Activated CD4-positive, alpha-beta memory T cell treated with anti-CD3 and anti-CD28 coated beads for 36 hours (primary cell): ENCODE results near the gene MICU2. TPM values are rescaled to one million over a fixed set of nuclear protein-coding genes. Genes with fewer than 3 reads are reported as not detected.

Experiments used
- CTCF ChIA-PET: fragments of 350-600 bp; sonication (Branson Sonifier 250); formaldehyde crosslinking; loops from one replicate; lab custom pipeline; 2021; ENCODE audit warnings: antibody characterized with exemption, inconsistent platforms; lab: Charles Lee
- POLR2A ChIA-PET: fragments of 350-600 bp; sonication (Branson Sonifier 250); formaldehyde crosslinking; loops from one replicate; lab custom pipeline; 2021; ENCODE audit warnings: antibody characterized with exemption; lab: Charles Lee
- DNase-seq: peaks from one replicate; pipeline ENCODE4 v3.0.0-alpha.2; 2020
- H3K27ac Mint-ChIP-seq: one replicate; pipeline ENCODE4 v1.8.0; 2021; ENCODE audit warnings: mixed read lengths
- H3K27me3 Mint-ChIP-seq: one replicate; pipeline ENCODE4 v1.8.0; 2021; ENCODE audit warnings: mixed read lengths
- H3K36me3 Mint-ChIP-seq: one replicate; pipeline ENCODE4 v1.8.0; 2021; ENCODE audit warnings: mixed read lengths
- H3K4me1 Mint-ChIP-seq: one replicate; pipeline ENCODE4 v1.8.0; 2021; ENCODE audit warnings: low read depth, mixed read lengths
- H3K4me3 Mint-ChIP-seq: one replicate; pipeline ENCODE4 v1.8.0; 2021; ENCODE audit warnings: mild to moderate bottlenecking, mixed read lengths
- H3K9me3 Mint-ChIP-seq: one replicate; pipeline ENCODE4 v1.8.0; 2021; ENCODE audit warnings: mixed read lengths
- intact Hi-C: fragments of 100-400 bp; cut with micrococcal nuclease; formaldehyde crosslinking; loops from one replicate; pipeline ENCODE4 v1.15.1; 2023
- total RNA-seq, 2 experiments: library from RNA; stranded (reverse); gene quantifications; one replicate each; pipeline ENCODE4 v1.2.3, GENCODE V29; 2021

Gene MICU2
- total RNA-seq, 2 experiments from 2014 or later, result 32.6 to 33.3 TPM

GRCh38 chr13:21522130-21522529 is 81.8 kb downstream of the MICU2 start:
- Mint-ChIP-seq H3K27me3 (no peaks in the 10 kb centered on the region), H3K4me3 (no peak overlapping the region), H3K36me3 (peaks cover 9% of the 10 kb centered on the region), H3K4me1 (no peaks in the 10 kb centered on the region), H3K27ac (no peak overlapping the region), H3K9me3 (no peaks in the 10 kb centered on the region)
- ChIA-PET POLR2A (no interaction called here), CTCF (no interaction called here)
- intact Hi-C loops, result no loop called here
- DNase-seq, result no peak

DNA sequence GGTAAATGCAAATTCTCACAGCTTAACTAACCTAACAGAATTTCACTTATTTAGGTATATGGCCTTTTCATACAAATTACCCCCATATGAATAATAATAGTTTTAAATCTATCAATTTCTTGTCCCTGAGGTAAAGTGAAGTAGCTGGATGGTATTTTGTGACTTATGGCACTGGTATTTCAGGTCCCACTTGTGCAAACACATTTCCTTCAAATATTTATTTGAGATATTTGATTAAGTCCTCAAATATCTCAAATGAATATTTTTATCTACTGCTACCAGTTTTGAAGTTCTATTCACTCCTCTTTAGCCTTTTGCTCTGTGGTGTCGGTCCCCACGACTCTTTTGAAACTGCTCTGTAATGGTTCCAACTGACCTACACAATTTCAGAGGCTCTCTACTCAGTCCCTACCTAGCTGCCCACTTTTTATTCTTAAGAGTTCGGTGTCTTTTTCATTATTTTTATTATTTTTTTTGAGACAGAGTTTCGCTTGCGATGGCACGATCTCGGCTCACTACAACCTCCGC is 85.3 kb downstream of the MICU2 start:
- intact Hi-C loops, result no loop called here
- no peak overlapping the region for H3K4me3 Mint-ChIP-seq
- no peaks in the 10 kb centered on the region for H3K9me3 Mint-ChIP-seq
- POLR2A ChIA-PET, result no interaction called here
- DNase-seq, result no peak
- no peaks in the 10 kb centered on the region for H3K4me1 Mint-ChIP-seq
- CTCF ChIA-PET, result no interaction called here
- H3K27ac Mint-ChIP-seq, result no peak overlapping the region
- no peaks in the 10 kb centered on the region for H3K27me3 Mint-ChIP-seq
- H3K36me3 Mint-ChIP-seq, result peaks cover 4% of the 10 kb centered on the region

GRCh38 chr13:21517576-21517975 is 86.4 kb downstream of the MICU2 start:
- no peaks in the 10 kb centered on the region for H3K27me3 Mint-ChIP-seq
- no peak overlapping the region for H3K4me3 Mint-ChIP-seq
- ChIA-PET CTCF (no interaction called here), POLR2A (no interaction called here)
- intact Hi-C loops, result no loop called here
- no peak overlapping the region for H3K27ac Mint-ChIP-seq
- H3K36me3 Mint-ChIP-seq, result peaks cover 9% of the 10 kb centered on the region
- DNase-seq, result no peak
- no peaks in the 10 kb centered on the region for H3K9me3 Mint-ChIP-seq
- no peaks in the 10 kb centered on the region for H3K4me1 Mint-ChIP-seq

DNA sequence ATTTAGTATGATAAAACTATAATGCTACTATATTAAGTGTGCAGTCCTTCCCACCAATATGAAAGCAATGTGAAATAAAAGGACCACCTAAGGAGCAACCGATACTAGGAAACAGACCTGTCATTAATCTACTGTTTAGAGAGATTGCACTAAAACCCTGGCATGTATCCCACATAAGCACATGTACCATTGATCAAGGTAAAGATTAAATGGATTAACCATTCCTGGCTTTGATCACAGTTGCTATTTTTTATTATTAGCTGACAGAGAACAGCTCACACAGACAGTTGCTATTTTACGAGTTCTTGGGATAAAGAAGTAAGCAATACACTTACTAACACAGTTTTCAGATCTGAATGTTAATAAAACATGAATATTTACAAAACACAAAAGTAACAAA is 87.2 kb downstream of the MICU2 start:
- ChIA-PET CTCF (no interaction called here), POLR2A (no interaction called here)
- H3K27me3 Mint-ChIP-seq, result no peaks in the 10 kb centered on the region
- no peak overlapping the region for H3K27ac Mint-ChIP-seq
- H3K4me1 Mint-ChIP-seq, result no peaks in the 10 kb centered on the region
- H3K36me3 Mint-ChIP-seq, result peaks cover 9% of the 10 kb centered on the region
- no peak for DNase-seq
- H3K4me3 Mint-ChIP-seq, result no peak overlapping the region
- intact Hi-C loops, result no loop called here
- no peaks in the 10 kb centered on the region for H3K9me3 Mint-ChIP-seq

DNA sequence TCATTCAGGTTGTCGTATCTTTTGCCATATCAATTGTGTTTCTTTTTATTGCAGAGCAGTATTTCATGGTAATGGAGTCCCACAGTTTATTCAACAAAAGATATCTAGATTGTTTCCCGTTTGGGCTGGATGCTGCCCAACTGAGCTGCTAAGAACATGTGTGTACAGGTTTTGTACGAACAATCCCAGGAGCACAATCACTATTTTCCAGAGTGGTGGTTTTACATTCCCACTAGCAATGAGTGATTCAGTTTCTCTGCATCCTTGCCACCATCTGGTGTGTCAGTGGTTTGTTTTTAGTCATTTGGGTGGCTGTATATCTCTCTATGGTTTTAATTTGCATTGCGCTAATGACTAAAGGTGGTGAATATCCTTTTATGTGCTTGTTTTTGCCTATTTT is 92.1 kb downstream of the MICU2 start:
- CTCF ChIA-PET, result no interaction called here

DNA sequence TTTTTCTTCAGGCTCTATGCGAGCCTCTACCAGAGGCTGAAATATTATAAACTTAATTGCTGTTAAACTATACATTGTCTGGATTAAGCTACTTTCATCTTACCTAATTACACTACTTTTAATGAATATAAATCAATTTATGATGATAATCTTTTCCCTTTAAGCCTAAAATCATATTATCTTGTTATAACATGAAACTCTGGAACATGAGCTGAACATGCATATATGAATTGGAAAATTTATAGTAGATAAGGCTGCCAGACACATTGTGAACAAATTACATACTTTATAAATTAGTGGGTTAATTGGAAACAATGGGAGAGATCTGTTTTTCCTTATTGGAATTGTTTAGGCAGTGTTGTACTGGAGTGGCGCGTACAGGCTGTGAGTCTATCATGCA is 99.6 kb downstream of the MICU2 start:
- no peaks in the 10 kb centered on the region for H3K9me3 Mint-ChIP-seq
- H3K36me3 Mint-ChIP-seq, result peaks cover 22% of the 10 kb centered on the region
- no peak for DNase-seq
- H3K27me3 Mint-ChIP-seq, result no peaks in the 10 kb centered on the region
- H3K27ac Mint-ChIP-seq, result no peak overlapping the region
- ChIA-PET CTCF (no interaction called here), POLR2A (no interaction called here)
- H3K4me1 Mint-ChIP-seq, result no peaks in the 10 kb centered on the region
- intact Hi-C loops, result no loop called here
- no peak overlapping the region for H3K4me3 Mint-ChIP-seq

More for the DNA sequence above, 92.1 kb downstream of the MICU2 start:
- H3K36me3 Mint-ChIP-seq, result peaks cover 17% of the 10 kb centered on the region
- H3K27me3 Mint-ChIP-seq, result no peaks in the 10 kb centered on the region
- H3K4me3 Mint-ChIP-seq, result no peak overlapping the region
- DNase-seq, result no peak
- no peaks in the 10 kb centered on the region for H3K4me1 Mint-ChIP-seq
- no peak overlapping the region for H3K27ac Mint-ChIP-seq
- intact Hi-C loops, result no loop called here
- H3K9me3 Mint-ChIP-seq, result no peaks in the 10 kb centered on the region
- POLR2A ChIA-PET, result no interaction called here

DNA sequence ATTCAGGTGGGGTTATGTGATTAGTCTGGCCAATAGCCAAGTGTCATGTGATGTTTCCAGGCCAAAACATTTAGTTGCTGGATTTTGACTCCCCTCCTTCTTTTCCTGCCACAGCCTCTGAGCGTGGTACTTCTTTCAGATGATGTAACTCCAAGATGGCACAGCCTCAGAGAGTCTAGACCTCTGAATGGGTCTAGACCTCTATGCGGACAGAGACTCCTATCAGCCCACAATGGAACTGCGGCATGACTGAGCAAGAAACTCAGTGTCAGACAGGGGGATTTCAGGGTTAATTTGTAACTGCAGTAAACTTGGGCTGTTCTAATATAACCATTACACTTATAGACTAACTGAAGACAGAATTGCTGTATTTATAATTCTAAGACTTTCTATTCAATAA is 102.3 kb downstream of the MICU2 start:
- POLR2A ChIA-PET, result interaction anchor here (0.6 kb wide), 1 partner anchor 87 kb away, joined by 3 read pairs; no protein-coding TSS in a partner anchor
- H3K9me3 Mint-ChIP-seq, result no peaks in the 10 kb centered on the region
- H3K27me3 Mint-ChIP-seq, result no peaks in the 10 kb centered on the region
- intact Hi-C loops, result no loop called here
- no peak overlapping the region for H3K4me3 Mint-ChIP-seq
- no peaks in the 10 kb centered on the region for H3K4me1 Mint-ChIP-seq
- H3K36me3 Mint-ChIP-seq, result peaks cover 16% of the 10 kb centered on the region
- DNase-seq, result no peak
- CTCF ChIA-PET, result no interaction called here
- H3K27ac Mint-ChIP-seq, result no peak overlapping the region

DNA sequence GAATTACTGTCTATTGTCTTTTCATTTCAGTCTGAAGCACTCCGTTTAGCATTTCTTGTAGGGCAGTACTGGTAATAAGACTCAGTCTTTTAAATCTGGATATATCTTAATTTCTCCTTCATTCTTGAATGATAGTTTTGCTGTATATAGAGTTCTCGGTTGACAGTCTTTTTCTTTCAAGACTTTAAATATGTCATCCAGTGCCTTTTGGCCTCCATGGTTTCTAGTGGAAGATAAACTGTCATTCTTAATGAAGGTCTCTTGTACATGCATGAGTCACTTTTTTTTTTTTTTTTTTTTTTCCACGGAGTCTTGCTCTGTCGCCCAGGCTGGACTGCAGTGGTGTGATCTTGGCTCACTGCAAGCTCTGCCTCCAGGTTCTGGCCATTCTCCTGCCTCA is 117.6 kb downstream of the MICU2 start:
- H3K9me3 Mint-ChIP-seq, result peaks cover 33% of the 10 kb centered on the region

GRCh38 chr13:21483748-21484147 is 120.2 kb downstream of the MICU2 start:
- CTCF ChIA-PET, result no interaction called here
- POLR2A ChIA-PET, result no interaction called here
- Mint-ChIP-seq H3K4me3 (no peak overlapping the region), H3K9me3 (peaks cover 24% of the 10 kb centered on the region), H3K27ac (no peak overlapping the region), H3K4me1 (peaks cover 4% of the 10 kb centered on the region), H3K27me3 (no peaks in the 10 kb centered on the region), H3K36me3 (peaks cover 7% of the 10 kb centered on the region)
- intact Hi-C loops, result no loop called here
- DNase-seq, result no peak

More for the DNA sequence above, 117.6 kb downstream of the MICU2 start:
- Mint-ChIP-seq H3K27ac (no peak overlapping the region), H3K27me3 (no peaks in the 10 kb centered on the region), H3K36me3 (peaks cover 28% of the 10 kb centered on the region), H3K4me1 (no peaks in the 10 kb centered on the region), H3K4me3 (no peak overlapping the region)
- POLR2A ChIA-PET, result no interaction called here
- no peak for DNase-seq
- intact Hi-C loops, result no loop called here
- CTCF ChIA-PET, result interaction anchor here (0.5 kb wide), 1 partner anchor 323 kb away, joined by 3 read pairs; no protein-coding TSS in a partner anchor

GRCh38 chr13:21481359-21481758 is 122.6 kb downstream of the MICU2 start:
- H3K4me3 Mint-ChIP-seq, result no peak overlapping the region
- DNase-seq, result no peak
- peaks cover 12% of the 10 kb centered on the region for H3K4me1 Mint-ChIP-seq
- H3K27ac Mint-ChIP-seq, result no peak overlapping the region
- POLR2A ChIA-PET, result interaction anchor here (0.6 kb wide), 1 partner anchor 121 kb away, joined by 4 read pairs; no protein-coding TSS in a partner anchor
- peaks cover 5% of the 10 kb centered on the region for H3K9me3 Mint-ChIP-seq
- CTCF ChIA-PET, result interaction anchor here (0.9 to 1.1 kb wide), 2 partner anchors 137 to 538 kb away, joined by 3 to 4 read pairs; no protein-coding TSS in a partner anchor
- no peaks in the 10 kb centered on the region for H3K36me3 Mint-ChIP-seq
- no peaks in the 10 kb centered on the region for H3K27me3 Mint-ChIP-seq
- intact Hi-C loops, result no loop called here

GRCh38 chr13:21478881-21479808 is 124.8 kb downstream of the MICU2 start:
- intact Hi-C loops, result loop anchor here (1.0 to 5.0 kb wide), 4 partner anchors 77 to 536 kb away; partner anchors contain the start of genes MRPL57 and SKA3
- Mint-ChIP-seq H3K27ac (no peak overlapping the region), H3K4me1 (peaks cover 12% of the 10 kb centered on the region), H3K27me3 (no peaks in the 10 kb centered on the region), H3K4me3 (no peak overlapping the region), H3K36me3 (no peaks in the 10 kb centered on the region), H3K9me3 (no peaks in the 10 kb centered on the region)
- CTCF ChIA-PET, result interaction anchor here (0.6 to 7.3 kb wide), 14 partner anchors 11 to 1743 kb away, joined by 3 to 170 read pairs (median 5); partner anchors contain the start of genes MRPL57, SKA3 and ZDHHC20
- DNase-seq, result peak; percentile 17
- POLR2A ChIA-PET, result no interaction called here

GRCh38 chr13:21476893-21477472 is 127.0 kb downstream of the MICU2 start:
- H3K4me3 Mint-ChIP-seq, result peak overlapping the region; percentile 65
- no peaks in the 10 kb centered on the region for H3K27me3 Mint-ChIP-seq
- DNase-seq, result peak; percentile 89
- intact Hi-C loops, result loop anchor here (1.0 to 5.0 kb wide), 3 partner anchors 75 to 300 kb away; partner anchors contain the start of genes MRPL57 and SKA3
- no peaks in the 10 kb centered on the region for H3K9me3 Mint-ChIP-seq
- no peaks in the 10 kb centered on the region for H3K36me3 Mint-ChIP-seq
- ChIA-PET POLR2A (no interaction called here), CTCF (interaction anchor here (0.6 to 7.3 kb wide), 41 partner anchors 9 to 534 kb away, joined by 3 to 170 read pairs (median 4); partner anchors contain the start of genes MICU2, MRPL57, SKA3 and ZDHHC20)
- H3K27ac Mint-ChIP-seq, result no peak overlapping the region
- H3K4me1 Mint-ChIP-seq, result peaks cover 12% of the 10 kb centered on the region
